ENCODE results near the gene TAB2.
"Not testable (repeated sequence)": the region's sequence is repeated elsewhere in the genome, so short reads cannot be mapped to it uniquely, and the experiment has no call there.

The TAB2 gene

DNA sequence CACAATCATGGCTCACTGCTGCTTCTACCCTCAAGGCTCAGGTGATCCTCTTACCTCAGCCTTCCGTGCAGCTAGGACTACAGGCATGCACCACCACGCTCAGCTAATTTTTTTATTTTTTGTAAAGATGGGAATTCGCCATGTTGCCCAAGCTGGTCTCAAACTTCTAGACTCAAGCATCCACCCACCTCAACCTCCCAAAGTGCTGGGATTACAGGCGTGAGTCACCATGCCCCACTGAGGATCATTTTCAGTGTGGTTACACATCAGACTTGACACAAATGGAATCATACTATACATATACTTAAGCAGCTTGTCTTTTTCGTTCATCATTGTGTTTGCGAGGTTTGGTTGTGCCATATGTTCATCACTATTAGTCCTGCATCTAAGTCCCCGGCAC lies 140.7 kb downstream of the TAB2 start:
- Histone ChIP-seq H3K4me3 (replicated peaks; ENCODE audit: low read depth, low read length) (no peak overlapping the region), H3K27me3 (replicated peaks; ENCODE audit: control insufficient read depth, insufficient read depth, low read length) (no peaks in the 10 kb centered on the region), H3K36me3 (ENCODE audit: control insufficient read depth, insufficient read depth, low read length) (peaks cover 18% of the 10 kb centered on the region)
- DNase-seq (ENCODE audit: extremely low read depth, insufficient read length): no peak
- TF ChIP-seq, protein P1, sequence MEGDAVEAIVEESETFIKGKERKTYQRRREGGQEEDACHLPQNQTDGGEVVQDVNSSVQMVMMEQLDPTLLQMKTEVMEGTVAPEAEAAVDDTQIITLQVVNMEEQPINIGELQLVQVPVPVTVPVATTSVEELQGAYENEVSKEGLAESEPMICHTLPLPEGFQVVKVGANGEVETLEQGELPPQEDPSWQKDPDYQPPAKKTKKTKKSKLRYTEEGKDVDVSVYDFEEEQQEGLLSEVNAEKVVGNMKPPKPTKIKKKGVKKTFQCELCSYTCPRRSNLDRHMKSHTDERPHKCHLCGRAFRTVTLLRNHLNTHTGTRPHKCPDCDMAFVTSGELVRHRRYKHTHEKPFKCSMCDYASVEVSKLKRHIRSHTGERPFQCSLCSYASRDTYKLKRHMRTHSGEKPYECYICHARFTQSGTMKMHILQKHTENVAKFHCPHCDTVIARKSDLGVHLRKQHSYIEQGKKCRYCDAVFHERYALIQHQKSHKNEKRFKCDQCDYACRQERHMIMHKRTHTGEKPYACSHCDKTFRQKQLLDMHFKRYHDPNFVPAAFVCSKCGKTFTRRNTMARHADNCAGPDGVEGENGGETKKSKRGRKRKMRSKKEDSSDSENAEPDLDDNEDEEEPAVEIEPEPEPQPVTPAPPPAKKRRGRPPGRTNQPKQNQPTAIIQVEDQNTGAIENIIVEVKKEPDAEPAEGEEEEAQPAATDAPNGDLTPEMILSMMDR (IDR thresholded peaks at IDR 0.05; ENCODE audit: insufficient read depth, low read length, poor library complexity, severe bottlenecking): no peak

DNA sequence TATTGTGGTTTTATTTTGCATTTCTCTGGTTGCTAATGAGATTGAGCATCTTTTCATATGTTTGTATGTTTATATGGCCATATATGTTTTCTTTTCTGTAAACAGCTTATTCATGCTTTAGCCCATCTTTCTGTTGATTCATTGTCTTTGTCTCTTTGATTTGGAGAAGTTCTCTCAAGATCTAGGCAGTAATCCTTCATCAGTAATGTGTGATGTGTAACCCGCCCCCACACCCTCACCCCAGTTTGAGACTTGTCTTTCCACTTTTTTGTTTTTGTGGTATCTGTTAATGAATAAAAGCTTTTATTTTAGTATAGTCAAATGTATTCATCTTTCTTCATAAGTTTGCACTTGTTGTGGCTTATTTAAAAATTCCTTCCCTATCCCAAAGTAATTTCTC lies 141.3 kb downstream of the TAB2 start:
- TF ChIP-seq, protein P1 (IDR thresholded peaks at IDR 0.05; ENCODE audit: insufficient read depth, low read length, poor library complexity, severe bottlenecking): no peak
- DNase-seq (ENCODE audit: extremely low read depth, insufficient read length): no peak
- Histone ChIP-seq H3K36me3 (ENCODE audit: control insufficient read depth, insufficient read depth, low read length) (peaks cover 18% of the 10 kb centered on the region), H3K27me3 (replicated peaks; ENCODE audit: control insufficient read depth, insufficient read depth, low read length) (no peaks in the 10 kb centered on the region), H3K4me3 (replicated peaks; ENCODE audit: low read depth, low read length) (no peak overlapping the region)

DNA sequence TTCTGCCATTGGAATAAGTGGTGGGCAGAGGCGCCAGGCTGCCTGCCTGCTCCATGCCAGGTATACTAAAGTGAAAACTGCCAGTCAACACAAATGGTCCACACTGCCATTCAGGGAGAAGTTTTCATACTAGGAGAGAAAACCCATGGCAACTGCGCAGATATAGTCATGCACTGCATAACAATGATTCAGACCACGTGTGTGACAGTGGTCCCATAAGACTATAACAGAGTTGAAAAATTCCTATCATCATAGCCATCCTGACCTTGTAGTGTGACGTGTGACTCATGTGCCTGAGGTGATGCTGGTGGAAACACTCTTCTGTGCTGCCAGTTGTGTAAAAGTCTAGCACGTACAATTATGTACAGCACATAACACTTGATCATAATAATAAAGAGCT lies 142.2 kb downstream of the TAB2 start:
- no peak for DNase-seq (ENCODE audit: extremely low read depth, insufficient read length)
- TF ChIP-seq, protein P1 (IDR thresholded peaks at IDR 0.05; ENCODE audit: insufficient read depth, low read length, poor library complexity, severe bottlenecking): no peak
- H3K36me3 ChIP-seq (ENCODE audit: control insufficient read depth, insufficient read depth, low read length): peaks cover 15% of the 10 kb centered on the region
- H3K27me3 ChIP-seq (replicated peaks; ENCODE audit: control insufficient read depth, insufficient read depth, low read length): no peaks in the 10 kb centered on the region
- no peak overlapping the region for H3K4me3 ChIP-seq (replicated peaks; ENCODE audit: low read depth, low read length)

DNA sequence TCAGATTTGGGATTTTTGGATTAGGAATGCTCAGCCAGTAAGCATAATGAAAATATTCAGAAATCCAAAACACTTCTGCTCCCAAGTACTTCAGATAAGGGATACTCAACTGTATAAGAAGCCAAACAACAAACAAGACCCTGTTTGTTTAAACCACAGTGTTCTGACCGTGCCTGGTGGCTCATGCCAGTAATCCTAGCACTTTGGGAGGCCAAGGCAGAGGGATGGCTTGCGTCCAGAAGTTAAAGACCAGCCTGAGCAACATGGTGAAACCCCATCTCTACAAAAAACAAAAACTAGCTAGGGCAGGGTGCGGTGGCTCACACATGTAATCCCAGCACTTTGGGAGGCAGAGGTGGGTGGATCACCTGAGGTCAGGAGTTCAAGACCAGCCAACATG lies 142.7 kb downstream of the TAB2 start:
- not testable (repeated sequence) for H3K27me3 ChIP-seq (replicated peaks; ENCODE audit: control insufficient read depth, insufficient read depth, low read length); DNase-seq (ENCODE audit: extremely low read depth, insufficient read length); H3K4me3 ChIP-seq (replicated peaks; ENCODE audit: low read depth, low read length)
- peaks cover 11% of the 10 kb centered on the region for H3K36me3 ChIP-seq (ENCODE audit: control insufficient read depth, insufficient read depth, low read length)

Data from GM06990 (cell line).